HT-29 (cell line): ENCODE measurements around the gene FXYD2. TPM values are rescaled to one million over a fixed set of nuclear protein-coding genes. Genes with fewer than 3 reads are reported as not detected.

Source experiments
- DNase-seq: peaks from one replicate; pipeline ENCODE4 v3.0.0-alpha.2; 2015; ENCODE audit warnings: low spot score
- total RNA-seq: library from RNA; depleted of rRNA; stranded (reverse); fragments of >200 nt; shearing (Covaris generic); gene quantifications from 2 replicates; pipeline ENCODE4 v1.2.3, GENCODE V29; 2014

The FXYD2 gene
- total RNA-seq, 1 experiment from 2014 or later: 2.4 TPM

DNA sequence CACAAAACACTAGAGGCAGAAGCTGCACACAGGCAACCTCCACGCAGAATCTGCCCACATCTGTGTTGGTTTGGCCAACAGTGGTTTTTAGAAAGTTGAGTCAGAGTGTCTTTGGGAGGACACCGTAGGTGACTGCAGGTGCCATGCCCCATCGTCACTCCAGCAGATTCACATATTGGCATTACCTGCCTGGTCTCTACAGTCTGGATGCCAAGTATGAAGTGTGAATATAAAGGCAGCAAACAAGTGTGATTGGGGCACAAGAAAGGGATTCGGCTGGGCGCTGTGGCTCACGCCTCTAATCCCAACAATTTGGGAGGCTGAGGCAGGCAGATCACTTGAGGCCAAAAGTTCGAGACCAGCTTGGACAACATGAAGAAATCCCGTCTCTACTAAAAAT, 11.0 kb upstream of the FXYD2 start:
- no peak for DNase-seq

- DNase-seq: no peak
These were observed 10.4 kb upstream of the FXYD2 start for GRCh38 chr11:117834838-117835443.

- DNase-seq: no peak
These were observed 9.7 kb upstream of the FXYD2 start for GRCh38 chr11:117834068-117834810.

- peak; percentile 78 for DNase-seq
These were observed 8.9 kb upstream of the FXYD2 start for GRCh38 chr11:117833401-117833891.

DNA sequence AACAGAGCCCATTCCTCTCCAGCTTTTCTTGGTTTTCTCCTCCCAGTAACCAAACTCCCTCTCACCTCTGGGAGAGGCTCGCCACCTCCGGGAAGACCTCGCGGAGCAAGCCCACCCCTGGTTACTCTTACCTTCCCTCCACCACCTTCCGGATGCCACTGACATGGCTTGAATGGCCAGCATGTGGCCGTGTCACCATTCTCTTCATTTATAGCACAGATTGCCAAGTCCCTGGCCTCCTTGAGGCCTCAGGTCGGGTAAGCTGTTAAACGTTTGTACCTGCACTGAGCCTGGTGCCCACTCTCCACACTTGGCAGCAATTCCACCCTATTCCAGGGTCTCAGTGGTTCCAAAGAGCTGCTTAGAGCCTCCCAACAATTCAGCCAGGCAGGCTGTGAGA, 8.0 kb upstream of the FXYD2 start:
- DNase-seq: no peak

DNA sequence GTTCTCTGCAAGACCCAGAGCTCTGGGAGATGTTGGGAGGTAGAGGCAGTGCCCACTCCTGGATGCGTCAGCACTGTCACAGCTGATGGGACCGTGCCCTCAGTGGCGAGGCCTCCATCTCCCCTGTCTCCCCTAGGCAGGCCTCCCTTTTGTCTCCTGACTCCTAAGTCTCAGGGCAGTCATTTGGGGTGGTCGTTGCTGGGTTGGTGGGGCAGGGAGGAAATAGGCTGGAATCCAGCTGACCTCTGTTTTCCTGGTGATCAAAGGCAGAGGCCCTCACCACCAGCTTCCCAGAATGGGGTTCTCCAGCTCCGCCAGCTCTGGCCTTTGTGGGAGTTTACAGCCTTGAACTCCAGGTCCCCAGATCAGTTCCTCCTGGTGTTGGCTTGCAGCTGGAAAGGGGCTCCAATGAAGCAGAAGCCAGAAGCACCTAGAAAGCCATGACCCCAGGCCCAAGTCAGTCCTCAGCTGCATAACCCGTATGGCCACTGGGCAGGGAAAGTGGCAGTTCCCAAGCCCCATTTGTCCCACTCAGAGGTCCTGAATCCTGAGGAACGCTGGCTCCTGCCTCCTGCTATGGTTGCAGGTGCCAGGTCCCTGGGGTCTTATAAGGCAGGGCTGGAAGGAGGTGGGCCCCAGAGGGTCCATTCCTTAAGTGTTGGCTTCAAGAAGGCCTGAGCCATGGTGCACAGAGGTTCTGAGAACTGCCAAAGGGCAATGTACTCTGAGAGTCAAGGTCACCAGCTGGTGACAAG, 7.3 kb upstream of the FXYD2 start:
- DNase-seq: no peak

DNA sequence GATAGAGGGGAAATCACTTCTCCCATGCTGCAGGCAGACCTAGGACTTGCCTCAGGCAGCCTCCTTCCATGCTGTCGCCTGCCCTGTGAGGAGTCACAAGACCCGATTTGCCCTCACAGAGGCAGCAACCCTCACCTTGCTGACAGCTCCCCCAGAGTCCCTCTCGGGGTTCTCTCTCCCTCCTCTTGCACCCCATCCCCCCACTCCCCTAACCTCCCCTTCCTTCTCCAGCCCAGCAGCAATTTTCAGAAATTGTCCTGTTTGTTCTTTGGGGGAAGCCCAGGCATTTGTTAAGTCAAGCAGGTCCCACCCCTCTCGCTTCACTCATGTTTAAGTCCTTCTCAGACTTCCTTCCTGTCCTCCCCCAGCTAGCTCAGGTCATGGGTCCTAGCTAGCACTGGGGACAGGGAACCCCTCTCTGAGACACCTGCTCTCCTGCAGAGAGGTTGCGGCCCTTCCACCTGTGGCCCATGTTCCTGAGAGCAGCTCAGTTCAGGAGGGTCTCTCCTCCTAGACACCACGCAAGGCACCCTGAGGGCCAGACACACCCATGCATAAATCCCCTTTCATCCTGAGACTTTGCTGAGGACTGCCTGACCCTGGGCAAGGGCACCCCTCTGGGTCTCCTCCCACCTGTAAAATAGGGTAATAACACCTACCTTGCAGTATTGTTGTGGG, 6.3 kb upstream of the FXYD2 start:
- no peak for DNase-seq

DNA sequence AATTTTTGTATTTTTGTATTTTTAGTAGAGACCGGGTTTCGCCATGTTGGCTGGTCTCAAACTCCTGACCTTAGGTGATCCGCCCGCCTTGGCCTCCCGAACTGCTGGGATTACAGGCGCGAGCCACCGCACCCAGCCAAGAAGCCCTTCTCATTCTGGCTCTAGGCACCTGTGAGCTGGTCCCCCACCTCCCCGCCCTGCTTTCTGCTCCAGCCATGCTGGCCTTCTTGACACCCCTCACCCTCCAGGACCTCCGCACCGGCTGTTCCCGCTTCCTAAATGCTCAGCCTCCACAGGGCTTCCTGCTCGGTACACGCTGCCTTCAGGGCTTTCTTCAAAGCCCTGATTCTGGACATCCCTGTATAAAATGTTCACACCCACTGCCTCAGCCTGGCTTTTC, 5.5 kb upstream of the FXYD2 start:
- DNase-seq: no peak

- DNase-seq: no peak
These were observed 4.8 kb upstream of the FXYD2 start for GRCh38 chr11:117829369-117829725.

- DNase-seq: no peak
These were observed 4.2 kb upstream of the FXYD2 start for GRCh38 chr11:117828611-117829368.

GRCh38 chr11:117827521-117828511, 3.3 kb upstream of the FXYD2 start:
- DNase-seq: no peak

DNA sequence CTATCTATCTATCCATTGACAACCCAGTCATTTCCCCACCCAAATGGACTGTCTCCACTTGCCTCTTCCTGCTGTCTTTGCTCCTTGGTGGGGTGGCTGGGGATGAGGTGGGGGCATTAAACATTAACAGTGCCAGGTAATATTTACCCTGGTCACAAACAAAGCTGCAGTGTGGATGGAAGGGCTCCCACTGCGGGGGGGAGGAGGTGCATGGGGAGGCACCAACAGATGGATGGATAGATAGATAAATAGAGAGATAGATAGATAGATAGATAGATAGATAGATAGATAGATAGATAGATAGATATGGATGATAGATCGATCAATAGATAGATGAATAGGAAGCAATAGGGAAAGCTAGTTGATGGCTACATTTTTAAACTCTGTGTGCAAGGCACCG, 2.3 kb upstream of the FXYD2 start:
- DNase-seq: no peak

DNA sequence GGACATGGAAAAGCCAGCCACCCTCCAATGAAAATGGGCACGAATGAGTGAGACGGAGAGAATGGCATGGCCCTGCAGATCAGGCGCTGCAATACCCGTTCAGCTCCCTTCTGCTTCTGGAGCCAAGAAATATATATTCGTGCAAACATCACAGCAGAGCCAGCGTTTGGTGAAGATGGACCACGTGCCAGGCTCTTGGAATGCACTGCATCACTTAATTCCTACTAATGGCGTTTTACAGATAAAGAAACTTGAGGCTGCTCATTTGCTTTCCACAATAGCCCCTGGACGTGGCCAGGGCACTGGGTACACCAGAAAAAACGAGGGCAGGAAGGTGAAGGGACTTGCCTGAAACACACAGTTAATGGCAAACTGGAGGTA, 1.6 kb upstream of the FXYD2 start:
- DNase-seq: no peak

DNA sequence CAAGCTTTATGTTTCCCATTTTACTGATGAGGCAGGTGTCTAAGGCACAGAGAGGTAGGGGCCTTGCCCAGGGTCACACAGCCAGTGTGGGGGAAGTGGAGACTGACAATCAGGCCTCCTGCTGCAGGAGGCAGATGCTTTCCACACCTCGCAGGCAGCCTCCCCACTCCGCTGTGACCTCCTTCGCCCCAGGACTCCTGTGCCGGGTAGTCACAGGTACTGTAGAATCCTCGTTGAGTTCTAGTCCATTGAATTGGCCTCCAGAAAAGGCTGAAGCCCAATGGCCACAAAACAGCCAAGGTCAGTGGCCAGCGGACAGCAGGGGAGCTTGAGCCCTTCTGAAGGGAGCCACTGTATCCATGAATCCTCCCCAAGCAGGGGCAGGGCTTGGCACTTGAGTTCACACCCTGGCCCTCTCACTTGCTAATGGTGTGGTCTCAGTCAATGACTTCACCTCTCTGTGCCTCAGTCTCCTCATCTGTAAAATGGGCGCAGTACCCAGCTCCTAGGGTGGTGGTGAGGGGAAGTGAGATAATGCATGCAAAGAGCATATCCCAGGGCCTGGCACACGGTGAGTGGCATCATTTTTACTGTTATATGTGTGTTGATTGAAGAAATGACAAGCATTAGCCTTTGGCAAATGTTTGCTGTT, 1.1 kb upstream of the FXYD2 start:
- DNase-seq: no peak

DNA sequence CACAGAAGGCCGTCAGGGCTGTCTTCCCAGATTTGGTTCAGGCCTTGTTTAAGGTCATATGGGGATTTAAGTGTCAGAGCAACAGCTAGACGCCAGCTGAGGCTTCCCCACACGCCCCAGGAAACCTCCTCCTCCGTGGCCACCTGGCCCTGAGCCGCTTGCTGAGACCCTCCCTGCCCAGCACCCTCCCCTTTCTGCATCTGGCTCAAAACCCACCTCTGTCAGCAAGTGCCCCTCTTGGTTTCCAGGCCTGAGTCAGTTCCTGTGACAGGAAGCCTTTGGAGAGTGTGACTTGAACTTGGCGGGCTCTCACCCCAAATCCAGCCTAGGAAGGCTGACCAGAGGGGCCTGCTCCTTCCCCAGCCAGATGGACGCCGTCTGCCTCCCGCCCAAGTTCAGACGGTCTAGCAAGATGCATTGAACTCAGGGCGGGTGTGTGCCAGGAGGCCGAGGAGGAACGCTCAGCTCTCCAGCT, 561 bp downstream of the FXYD2 start:
- DNase-seq: no peak

DNA sequence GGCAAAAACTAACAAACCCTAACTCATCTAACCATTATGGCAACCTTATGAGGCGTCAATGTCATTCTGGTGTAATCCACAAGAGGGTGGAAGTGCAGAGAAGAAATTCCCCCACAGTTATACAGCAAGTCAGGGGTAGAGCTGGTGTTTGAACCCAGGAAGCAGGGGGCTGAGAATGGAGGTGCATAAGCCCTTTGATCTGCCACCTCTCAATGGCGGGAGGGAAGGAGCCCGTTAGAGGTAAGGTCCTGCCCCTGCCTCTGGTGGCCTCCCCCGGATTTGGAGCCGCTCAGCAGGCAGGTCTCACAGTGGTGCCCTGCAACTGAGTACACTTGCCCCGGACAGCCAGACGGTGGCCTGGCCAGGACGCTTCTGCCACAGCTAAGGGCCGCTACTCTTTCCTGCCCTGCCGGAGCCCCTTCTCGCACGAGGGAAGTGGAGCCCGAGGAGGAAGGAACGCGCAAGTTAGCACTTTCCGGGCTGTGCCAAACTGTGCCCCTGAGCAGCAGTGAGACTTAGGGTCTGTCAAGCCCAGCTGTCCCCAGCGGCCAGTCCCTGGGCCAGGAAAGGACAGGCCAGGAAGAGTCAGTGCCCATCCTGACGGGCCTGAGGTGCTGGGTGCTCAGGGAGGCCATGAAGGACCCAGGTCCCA, 1.1 kb downstream of the FXYD2 start:
- DNase-seq: peak; percentile 43

- DNase-seq: no peak
These were observed 2.2 kb downstream of the FXYD2 start for GRCh38 chr11:117822074-117823033.

DNA sequence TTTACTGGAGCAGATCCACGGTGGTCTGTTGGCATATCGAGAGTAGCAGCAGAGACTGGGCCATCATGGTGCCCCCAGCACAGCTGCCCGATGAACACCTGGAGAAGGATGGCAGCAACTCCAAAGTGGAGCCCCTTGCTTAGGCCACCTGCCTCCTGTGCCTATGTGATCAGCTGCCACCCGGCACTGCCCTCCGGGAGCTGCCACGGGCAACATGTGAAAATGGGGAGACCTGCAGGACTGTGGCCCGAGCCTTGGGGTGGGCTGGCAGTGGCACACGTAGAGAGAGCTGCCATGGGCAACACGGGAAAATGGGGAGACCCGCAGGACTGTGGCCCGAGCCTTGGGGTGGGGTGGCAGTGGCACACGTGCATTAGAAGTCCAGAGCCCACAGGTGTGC, 3.1 kb downstream of the FXYD2 start:
- DNase-seq: no peak
